Pons (tissue), 1 donor: ENCODE measurements around the gene OBSCN.

Source experiments
- DNase-seq: peaks from one replicate; pipeline ENCODE4 v3.0.0-alpha.2; 2016; ENCODE audit warnings: low spot score

Gene OBSCN

DNA sequence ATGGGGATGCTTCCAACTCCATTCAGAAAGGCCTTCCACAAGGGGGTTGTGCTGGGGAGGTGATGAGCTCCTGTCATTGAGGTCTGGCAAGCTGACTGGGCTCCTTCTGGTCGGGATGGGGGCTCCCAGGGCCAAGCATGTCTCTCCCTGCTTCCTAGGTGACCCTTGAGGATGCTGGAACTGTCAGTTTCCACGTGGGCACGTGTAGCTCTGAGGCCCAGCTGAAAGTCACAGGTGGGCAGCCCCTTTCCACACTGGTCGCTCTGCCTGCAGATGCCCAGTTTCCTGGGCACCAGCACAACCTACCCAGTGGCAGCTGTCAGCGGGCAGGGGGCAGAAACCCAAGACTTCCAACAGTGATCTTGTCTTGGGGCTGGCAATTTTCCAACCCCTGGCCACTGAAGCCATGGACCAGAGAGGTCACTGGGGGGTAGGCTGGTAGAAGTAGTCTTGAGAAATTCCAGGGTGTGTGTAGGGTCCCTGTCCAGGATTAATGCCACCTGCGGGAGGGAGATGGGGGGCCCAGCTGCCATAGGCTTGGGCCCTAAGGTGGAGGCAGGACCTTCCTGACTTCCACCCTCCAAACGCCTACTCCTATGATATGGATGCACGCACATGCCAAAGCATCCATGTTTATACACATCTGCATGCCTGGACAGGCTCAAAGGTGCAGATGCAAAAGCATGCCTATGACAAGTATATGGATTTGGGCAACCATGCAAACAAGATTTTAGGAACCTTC is 101.7 kb downstream of the OBSCN start:
- no peak for DNase-seq

DNA sequence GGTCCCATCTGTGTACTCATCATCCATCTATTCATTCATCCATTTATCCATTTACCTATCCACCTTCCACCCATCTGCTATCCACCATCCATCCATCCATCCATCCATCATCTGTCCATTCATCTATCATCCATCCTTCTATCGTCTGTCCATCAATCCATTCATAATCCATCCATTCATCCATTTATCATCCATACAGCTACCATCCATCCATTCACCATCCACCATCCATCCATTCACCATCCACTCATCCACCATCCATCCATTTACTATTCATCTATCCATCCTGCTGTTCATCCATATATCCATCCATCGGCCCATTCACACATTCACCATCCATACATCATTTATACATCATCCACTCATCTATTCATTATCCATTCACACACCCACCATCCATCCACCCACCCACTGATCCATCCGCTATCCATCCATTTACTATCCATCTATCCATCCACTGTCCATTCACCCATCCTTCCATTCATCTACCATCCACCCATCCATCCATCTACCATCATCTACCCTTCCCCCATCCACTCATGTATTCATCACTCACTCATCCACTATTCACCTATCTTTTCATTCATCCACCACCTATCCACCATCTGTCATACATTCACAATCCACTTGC is 102.4 kb downstream of the OBSCN start:
- DNase-seq: no peak

DNA sequence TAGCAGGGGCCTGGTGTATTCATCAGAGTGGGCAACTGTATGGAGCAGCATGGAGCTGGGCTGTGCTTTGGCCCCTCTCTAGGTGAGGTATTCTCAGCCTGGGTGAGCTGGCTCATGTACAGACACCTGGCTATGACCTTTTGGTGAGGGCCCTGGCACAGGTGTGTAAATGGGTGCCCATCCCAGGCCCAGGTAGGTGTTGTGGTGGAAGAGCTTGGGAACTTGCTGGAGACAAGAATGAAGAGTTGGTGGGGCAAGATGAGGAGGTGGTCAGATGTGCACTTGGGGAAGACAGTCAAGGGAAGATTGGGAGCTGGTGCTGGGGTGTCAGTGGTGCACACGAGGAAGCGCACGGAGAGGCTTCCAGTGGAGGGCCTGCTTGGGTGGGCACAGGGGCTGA is 103.2 kb downstream of the OBSCN start:
- DNase-seq: no peak

DNA sequence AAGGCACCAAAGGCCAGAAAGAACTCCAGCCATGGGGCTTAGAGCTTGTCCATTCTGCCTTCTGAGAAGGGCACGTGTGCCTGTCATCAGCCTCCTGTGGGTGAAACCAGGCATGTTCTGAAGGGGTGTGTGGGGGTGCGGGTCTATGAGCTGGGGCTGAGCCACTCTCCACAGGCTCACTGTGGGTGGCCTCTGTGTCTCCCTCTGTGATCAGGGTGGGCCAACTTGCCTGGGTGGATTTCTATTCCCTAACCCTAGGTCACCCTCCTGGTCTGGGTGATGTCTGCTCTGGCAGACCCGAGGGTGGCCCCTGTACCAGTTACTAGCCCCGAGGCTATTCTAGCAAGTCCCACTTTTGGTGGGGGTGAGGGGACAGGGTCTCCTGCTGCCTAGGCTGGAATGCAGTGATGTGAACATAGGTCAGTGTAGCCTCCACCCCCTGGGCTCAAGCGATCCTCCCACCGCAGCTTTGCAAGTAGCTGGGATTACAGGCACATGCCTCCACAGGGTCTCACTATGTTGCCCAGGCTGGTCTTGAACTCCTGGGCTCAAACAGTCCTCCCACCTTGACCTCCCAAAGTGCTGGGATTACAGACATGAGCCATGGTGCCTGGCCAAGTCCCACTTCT is 104.4 kb downstream of the OBSCN start:
- no peak for DNase-seq

DNA sequence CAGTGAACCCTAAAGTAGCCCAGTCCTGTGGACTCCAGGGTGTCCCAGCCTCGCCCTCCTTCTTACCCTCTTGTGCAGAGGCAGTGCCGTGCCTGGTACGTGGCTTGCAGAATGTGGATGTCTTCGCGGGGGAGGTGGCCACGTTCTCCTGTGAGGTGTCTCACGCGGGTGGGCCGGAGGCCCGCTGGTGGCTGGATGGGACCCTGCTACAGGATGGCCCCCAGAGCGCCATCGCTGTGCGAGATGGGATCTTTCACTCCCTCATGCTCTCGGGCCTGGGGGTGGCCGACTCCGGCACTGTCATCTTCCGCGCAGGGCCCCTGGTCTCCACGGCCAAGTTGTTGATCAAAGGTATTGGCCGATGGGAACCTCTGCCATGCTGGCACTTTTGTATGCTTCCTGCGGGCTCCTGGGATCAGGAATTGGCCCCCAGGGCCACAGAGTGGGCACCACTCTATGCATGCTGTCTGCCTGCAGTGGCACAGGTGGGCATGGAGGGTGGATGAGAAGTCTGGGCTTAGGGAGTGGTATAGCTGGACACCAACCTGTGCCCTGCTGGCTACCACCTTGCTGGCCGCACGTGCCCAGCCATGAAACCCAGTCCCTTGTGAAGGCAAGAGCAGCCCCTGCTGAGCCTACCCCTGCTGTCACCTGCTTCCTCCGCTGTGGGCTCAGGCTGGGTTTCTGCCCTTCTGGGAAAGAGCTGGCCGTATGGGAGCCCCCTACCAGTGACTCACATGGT is 105.9 kb downstream of the OBSCN start:
- no peak for DNase-seq

DNA sequence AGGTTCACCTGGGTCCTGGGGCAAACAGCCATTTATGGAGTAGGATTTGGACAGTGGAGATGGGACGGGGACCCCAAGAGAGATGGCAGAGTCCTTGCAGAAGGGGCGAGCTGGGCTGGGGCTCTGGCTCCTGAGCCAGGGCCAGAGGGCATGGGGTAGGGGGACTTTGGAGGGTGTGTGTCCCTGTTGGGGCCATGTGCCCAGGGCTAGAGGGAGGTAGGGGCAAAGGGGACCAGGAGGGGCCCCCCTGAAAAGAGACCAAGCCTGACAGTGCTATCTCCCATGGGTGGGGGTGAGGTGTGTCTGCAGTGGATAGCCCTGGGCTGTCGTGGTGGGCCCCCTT is 106.4 kb downstream of the OBSCN start:
- no peak for DNase-seq

DNA sequence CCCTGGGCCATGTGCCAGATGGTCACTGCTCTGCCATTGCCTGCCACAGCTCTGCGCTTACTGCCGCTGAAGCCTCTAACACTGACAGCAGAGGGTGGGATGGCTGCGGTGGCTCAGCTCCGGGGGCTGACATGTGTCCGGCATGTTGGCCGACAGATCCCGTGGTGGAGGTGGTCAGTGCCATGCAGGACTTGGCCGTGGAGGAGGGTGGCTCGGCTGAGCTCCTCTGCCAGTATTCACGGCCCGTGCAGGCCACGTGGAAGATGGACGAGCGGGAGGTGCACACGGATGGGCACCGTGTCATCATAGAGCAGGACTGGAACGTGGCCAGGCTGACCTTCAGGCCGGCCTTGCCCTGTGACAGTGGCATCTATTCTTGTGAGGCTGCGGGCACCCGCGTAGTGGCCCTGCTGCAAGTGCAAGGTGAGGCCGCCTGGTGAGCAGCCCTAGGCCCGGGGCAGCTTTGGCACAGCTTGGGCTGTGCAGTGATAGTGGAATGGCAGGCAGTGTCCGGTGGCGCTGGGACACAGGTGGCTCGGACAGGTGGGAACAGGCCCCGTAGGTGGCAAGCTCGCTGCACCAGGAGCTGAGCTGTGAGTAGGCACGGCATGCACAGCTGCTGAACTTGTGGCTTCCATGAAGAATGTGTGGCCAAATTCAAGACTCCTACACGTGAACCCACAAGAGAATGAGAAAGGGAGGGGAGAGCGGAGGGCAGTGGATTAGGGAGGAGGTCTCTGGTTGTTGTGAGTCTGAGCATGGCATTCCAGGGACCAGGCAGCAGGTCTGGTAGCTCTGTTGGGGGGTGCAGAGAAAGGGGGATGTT is 107.0 kb downstream of the OBSCN start:
- DNase-seq: no peak

DNA sequence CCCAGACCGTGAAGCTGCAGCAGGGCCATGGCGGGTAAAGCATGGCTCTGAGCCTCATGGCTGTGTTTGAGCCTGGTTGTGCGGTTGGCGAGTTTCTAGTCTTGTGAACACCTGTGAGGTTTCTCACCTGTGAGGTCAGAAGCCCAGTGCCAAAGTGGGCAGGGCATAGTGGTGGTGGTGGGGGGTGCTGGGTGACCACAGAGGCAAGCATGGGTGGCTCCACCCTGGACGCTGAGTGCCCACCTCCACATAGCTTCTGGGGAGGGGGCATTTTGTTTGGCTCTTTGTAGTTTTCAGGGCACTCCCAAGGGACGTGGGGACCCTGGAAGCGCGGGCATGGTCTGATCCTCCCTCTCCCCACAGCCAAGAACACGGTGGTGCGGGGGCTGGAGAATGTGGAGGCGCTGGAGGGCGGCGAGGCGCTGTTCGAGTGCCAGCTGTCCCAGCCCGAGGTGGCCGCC is 107.7 kb downstream of the OBSCN start:
- DNase-seq: no peak

DNA sequence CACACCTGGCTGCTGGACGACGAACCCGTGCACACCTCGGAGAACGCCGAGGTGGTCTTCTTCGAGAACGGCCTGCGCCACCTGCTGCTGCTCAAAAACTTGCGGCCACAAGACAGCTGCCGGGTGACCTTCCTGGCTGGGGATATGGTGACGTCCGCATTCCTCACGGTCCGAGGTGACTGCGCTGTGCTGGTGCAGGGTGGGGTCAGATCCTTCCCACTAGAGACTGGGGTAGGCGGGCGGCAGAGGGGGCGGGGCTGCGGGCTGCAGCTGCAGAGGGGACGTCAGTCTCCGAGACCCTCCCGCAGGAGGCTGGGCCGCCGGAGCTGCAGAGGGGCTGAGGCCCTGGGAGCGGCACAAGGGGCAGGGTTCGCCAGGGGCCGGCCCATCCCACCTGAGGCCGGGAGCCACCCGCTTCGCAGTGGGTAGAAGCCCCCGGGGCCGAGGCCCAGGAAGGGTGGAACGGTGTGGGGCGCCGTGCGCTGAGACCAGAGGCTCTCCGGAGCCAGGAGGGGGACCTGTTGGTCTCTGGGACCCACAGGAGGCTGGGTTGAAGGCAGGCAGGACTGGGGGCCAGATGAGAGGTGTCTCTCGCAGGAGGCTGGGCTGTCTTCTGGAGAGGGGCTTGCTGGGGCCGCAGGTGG is 108.2 kb downstream of the OBSCN start:
- DNase-seq: no peak

DNA sequence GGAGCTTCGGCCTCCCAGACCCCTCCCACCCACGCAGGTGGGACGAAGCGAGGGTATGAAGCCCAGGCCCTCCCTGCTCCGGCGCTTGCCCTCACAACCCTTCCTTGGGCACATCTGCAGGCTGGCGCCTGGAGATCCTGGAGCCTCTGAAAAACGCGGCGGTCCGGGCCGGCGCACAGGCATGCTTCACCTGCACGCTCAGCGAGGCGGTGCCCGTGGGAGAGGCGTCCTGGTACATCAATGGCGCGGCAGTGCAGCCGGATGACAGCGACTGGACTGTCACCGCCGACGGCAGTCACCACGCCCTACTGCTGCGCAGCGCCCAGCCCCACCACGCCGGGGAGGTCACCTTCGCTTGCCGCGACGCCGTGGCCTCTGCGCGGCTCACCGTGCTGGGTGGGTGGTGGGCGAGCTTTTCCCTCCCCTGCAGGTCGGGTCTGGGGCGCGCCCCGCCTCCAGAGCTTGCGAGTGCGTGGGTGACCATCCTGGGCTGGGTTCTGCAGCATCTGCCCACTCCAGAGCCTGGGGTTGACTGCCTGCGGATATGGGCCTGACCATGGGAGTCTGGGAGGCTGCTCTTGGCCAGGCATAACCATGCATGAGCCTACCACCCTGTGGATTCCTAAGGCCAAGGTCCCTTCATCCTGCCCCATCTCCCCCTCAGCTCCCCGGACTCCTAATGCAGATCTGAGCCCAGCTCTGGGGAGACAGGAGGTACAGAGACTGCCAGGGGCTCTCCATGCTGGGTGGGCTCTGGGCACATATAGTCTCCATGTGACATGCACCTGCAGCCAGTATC is 108.9 kb downstream of the OBSCN start:
- no peak for DNase-seq

DNA sequence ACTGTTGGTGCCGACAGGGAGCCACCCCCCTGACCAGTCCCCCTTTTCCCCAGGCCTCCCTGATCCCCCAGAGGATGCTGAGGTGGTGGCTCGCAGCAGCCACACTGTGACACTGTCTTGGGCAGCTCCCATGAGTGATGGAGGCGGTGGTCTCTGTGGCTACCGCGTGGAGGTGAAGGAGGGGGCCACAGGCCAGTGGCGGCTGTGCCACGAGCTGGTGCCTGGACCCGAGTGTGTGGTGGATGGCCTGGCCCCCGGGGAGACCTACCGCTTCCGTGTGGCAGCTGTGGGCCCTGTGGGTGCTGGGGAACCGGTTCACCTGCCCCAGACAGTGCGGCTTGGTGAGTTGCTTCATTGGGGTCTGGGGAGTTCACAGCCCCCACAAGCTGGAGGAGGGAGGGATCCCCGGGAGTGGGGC is 109.6 kb downstream of the OBSCN start:
- no peak for DNase-seq

DNA sequence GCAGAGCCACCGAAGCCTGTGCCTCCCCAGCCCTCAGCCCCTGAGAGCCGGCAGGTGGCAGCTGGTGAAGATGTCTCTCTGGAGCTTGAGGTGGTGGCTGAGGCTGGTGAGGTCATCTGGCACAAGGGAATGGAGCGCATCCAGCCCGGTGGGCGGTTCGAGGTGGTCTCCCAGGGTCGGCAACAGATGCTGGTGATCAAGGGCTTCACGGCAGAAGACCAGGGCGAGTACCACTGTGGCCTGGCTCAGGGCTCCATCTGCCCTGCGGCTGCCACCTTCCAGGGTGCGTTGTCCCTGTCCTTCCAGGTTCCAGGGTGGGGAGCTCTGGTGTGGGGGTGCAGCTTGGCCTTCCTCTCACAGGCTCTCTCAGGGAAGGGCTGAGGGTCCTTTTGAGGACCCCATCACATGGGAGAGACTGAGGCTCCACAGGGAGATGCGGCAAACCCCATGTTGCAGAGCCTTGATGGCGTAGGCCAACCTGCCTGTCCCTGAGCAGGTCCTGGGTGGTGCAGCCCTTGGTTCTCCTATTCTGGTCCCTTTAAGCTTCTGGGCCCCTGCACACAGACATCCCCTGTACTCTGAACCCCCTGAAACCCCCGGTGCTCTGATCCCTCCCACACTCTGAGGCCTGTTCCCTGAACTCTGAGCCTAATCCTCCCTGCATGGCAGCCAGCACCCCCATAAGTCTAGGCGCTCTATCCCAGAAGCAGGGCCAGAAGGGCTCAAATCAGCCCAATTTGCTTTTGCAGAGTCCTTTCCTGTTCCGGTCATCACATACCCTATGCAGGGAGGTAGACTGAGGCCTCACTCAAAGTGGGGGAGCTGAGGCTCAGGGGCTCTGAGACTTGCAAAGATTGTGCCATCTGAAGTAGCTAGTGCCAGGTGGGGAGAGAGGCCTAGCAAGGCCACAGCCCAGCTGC is 110.3 kb downstream of the OBSCN start:
- DNase-seq: no peak

DNA sequence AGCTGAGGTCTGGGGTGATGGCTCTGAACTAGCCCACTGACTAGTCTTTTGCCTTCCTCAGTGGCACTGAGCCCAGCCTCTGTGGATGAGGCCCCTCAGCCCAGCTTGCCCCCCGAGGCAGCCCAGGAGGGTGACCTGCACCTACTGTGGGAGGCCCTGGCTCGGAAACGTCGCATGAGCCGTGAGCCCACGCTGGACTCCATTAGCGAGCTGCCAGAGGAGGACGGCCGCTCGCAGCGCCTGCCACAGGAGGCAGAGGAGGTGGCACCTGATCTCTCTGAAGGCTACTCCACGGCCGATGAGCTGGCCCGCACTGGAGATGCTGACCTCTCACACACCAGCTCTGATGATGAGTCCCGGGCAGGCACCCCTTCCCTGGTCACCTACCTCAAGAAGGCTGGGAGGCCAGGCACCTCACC is 111.0 kb downstream of the OBSCN start:
- no peak for DNase-seq

DNA sequence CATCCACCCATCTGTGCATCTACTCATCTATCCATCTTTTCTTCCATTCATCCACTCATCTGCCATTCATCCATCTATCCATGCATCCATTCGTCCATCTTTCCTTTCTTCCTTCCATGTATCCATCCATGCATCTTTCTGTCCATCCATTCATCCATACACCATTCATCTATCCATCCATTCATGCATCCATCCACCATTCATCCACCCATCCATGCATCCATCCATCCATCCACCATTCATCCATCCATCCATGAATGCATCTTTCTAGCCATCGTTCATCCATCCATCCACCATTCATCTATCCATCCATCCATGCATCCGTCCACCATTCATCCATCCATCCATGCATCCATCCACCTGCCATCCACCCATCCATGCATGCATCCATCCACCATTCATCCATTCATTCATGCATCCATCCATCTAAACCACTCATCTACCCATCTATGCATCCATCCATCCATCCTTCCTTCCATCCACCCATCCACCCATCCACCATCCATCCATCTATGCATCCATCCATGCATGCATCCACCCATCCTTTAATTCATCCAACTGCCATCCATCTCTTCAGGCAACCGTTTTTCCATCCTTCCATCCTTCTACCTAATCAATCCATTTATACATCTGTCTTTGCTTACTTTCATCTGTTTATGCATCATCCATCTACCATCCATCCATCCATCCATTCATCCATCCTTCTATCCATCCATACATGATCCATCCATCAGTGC is 111.7 kb downstream of the OBSCN start:
- no peak for DNase-seq

DNA sequence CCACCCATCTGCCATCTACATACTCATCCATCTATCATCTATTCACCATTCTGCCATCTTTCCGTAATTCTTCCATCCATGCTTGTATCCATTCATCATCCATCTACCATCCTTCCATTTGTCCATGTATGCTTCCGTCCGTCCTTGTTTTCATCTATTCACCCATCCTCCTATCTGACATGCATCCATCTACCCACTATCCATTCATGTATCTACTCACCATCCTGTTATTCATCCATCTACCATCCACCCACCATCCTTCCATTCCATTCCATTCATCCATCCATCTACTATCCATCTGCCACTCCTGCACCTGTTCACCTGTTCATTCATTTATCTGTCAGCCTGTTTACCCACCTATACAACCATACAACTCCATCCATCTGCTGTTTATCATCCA is 112.5 kb downstream of the OBSCN start:
- DNase-seq: no peak

DNA sequence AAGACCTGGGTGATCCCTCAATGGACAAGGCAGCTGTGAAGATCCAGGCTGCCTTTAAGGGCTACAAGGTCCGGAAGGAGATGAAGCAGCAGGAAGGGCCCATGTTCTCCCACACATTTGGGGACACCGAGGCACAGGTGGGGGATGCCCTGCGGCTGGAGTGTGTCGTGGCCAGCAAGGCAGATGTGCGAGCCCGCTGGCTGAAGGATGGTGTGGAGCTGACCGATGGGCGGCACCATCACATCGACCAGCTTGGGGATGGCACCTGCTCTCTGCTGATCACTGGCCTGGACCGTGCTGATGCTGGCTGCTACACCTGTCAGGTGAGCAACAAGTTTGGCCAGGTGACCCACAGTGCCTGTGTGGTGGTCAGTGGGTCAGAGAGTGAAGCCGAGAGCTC is 113.6 kb downstream of the OBSCN start:
- no peak for DNase-seq

DNA sequence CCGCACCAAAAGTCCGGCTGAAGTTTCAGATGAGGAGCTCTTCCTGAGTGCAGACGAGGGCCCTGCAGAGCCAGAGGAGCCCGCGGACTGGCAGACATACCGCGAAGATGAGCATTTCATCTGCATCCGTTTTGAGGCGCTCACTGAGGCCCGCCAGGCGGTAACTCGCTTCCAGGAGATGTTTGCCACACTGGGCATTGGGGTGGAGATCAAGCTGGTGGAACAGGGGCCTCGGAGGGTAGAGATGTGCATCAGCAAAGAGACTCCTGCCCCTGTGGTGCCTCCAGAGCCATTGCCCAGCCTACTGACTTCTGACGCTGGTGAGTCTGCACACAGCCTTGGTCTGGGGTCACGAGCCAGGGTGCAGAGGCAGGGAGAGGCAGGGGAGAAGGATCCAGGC is 114.1 kb downstream of the OBSCN start:
- no peak for DNase-seq

DNA sequence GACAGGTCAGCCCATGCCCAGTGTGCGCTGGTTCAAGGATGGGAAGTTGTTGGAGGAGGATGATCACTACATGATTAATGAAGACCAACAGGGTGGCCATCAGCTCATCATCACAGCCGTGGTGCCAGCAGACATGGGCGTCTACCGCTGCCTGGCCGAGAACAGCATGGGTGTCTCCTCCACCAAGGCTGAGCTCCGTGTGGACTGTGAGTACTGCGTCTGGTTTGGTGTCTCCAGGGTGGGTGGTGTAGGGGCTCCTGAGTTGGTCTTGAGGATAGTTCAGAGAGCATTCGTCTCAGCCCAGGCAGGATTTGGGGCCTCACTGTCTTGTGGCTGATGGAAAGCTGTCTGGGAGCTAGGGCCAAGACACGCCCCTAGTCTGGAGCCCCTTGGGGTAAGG is 115.6 kb downstream of the OBSCN start:
- no peak for DNase-seq

DNA sequence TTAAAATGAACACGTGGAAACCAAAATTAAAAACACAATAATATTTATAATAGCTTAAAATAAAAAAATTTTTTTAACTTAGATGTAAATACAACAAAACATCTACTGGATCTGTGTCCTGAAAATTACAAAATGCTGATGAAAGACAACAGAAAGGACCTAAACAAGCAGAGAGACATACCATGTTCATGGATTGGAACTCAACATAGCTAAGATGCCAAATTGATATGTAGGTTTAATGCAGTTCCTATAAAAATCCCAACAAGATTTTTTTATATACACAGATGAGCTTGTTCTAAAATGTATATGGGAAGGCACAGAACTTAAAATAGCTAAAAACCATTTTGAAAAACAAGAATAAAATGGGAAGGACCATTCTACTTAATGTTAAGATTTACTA is 117.4 kb downstream of the OBSCN start:
- no peak for DNase-seq
